Neural cell (in vitro differentiated cells): ENCODE data around the gene TFDP2.

ENCODE experiments used
- EP300 ChIP-seq: fragments of 450-650 bp; conservative IDR thresholded peaks from 2 replicates; pipeline ENCODE4 v1.6.1; 2014; ENCODE audit warnings: antibody characterized with exemption, mild to moderate bottlenecking, moderate library complexity; ENCODE audit not compliant: poor library complexity, severe bottlenecking
- EZH2 ChIP-seq: fragments of 200-600, 300-800 bp; shearing (Covaris generic), sonication (generic); IDR thresholded peaks from 2 replicates; pipeline ENCODE4 v1.6.1; 2014; ENCODE audit warnings: antibody characterized with exemption, low read length, borderline replicate concordance, mild to moderate bottlenecking; ENCODE audit not compliant: insufficient read depth, poor library complexity, severe bottlenecking
- MXI1 ChIP-seq: fragments of 450-650 bp; conservative IDR thresholded peaks from 2 replicates; pipeline ENCODE4 v1.6.1; 2014; ENCODE audit warnings: antibody characterized with exemption, mild to moderate bottlenecking; ENCODE audit not compliant: poor library complexity, severe bottlenecking
- POLR2AphosphoS5 ChIP-seq: IDR thresholded peaks from 2 replicates; pipeline ENCODE4 v1.6.1; 2012
- RAD21 ChIP-seq: fragments of 450-650 bp; conservative IDR thresholded peaks from 2 replicates; pipeline ENCODE4 v1.6.1; 2014; ENCODE audit warnings: antibody characterized with exemption, mild to moderate bottlenecking, moderate library complexity
- SMC3 ChIP-seq: fragments of 450-650 bp; conservative IDR thresholded peaks from 2 replicates; pipeline ENCODE4 v1.6.1; 2014; ENCODE audit warnings: antibody characterized with exemption, mild to moderate bottlenecking, moderate library complexity; ENCODE audit not compliant: poor library complexity
- TAF1 ChIP-seq: IDR thresholded peaks from 2 replicates; pipeline ENCODE4 v1.6.1; 2012; ENCODE audit warnings: low read depth
- TF ChIP-seq, protein P1 (sequence below): fragments of 450-650 bp; IDR thresholded peaks from 2 replicates; pipeline ENCODE4 v1.5.1; 2014; ENCODE audit warnings: antibody characterized with exemption, mild to moderate bottlenecking, moderate library complexity; ENCODE audit not compliant: poor library complexity, severe bottlenecking
- TF ChIP-seq, protein P2 (sequence below): IDR thresholded peaks from 2 replicates; pipeline ENCODE4 v1.6.1; 2012; ENCODE audit warnings: borderline replicate concordance

- TF ChIP-seq, protein P1, sequence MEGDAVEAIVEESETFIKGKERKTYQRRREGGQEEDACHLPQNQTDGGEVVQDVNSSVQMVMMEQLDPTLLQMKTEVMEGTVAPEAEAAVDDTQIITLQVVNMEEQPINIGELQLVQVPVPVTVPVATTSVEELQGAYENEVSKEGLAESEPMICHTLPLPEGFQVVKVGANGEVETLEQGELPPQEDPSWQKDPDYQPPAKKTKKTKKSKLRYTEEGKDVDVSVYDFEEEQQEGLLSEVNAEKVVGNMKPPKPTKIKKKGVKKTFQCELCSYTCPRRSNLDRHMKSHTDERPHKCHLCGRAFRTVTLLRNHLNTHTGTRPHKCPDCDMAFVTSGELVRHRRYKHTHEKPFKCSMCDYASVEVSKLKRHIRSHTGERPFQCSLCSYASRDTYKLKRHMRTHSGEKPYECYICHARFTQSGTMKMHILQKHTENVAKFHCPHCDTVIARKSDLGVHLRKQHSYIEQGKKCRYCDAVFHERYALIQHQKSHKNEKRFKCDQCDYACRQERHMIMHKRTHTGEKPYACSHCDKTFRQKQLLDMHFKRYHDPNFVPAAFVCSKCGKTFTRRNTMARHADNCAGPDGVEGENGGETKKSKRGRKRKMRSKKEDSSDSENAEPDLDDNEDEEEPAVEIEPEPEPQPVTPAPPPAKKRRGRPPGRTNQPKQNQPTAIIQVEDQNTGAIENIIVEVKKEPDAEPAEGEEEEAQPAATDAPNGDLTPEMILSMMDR, result no peak
- TF ChIP-seq POLR2AphosphoS5 (no peak), EP300 (no peak), SMC3 (no peak), EZH2 (no peak), TAF1 (no peak), MXI1 (no peak), RAD21 (no peak)
- TF ChIP-seq, protein P2, sequence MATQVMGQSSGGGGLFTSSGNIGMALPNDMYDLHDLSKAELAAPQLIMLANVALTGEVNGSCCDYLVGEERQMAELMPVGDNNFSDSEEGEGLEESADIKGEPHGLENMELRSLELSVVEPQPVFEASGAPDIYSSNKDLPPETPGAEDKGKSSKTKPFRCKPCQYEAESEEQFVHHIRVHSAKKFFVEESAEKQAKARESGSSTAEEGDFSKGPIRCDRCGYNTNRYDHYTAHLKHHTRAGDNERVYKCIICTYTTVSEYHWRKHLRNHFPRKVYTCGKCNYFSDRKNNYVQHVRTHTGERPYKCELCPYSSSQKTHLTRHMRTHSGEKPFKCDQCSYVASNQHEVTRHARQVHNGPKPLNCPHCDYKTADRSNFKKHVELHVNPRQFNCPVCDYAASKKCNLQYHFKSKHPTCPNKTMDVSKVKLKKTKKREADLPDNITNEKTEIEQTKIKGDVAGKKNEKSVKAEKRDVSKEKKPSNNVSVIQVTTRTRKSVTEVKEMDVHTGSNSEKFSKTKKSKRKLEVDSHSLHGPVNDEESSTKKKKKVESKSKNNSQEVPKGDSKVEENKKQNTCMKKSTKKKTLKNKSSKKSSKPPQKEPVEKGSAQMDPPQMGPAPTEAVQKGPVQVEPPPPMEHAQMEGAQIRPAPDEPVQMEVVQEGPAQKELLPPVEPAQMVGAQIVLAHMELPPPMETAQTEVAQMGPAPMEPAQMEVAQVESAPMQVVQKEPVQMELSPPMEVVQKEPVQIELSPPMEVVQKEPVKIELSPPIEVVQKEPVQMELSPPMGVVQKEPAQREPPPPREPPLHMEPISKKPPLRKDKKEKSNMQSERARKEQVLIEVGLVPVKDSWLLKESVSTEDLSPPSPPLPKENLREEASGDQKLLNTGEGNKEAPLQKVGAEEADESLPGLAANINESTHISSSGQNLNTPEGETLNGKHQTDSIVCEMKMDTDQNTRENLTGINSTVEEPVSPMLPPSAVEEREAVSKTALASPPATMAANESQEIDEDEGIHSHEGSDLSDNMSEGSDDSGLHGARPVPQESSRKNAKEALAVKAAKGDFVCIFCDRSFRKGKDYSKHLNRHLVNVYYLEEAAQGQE, result no peak
These were observed 250.4 kb downstream of the TFDP2 start for GRCh38 chr3:141898908-141899307.
